MG63 (cell line): ENCODE data around the gene ATRNL1. TPM values are rescaled to one million over a fixed set of nuclear protein-coding genes. Genes with fewer than 3 reads are reported as not detected.
"Not testable (repeated sequence)": the region's sequence is repeated elsewhere in the genome, so short reads cannot be mapped to it uniquely, and the experiment has no call there.

ENCODE experiments used
- DNase-seq: peaks from one replicate; pipeline ENCODE4 v3.0.0-alpha.2; 2020
- H3K27me3 ChIP-seq: fragments of 250-450 bp; sonication (Bioruptor Pico); 2 replicates; pipeline ENCODE4 v1.5.1; 2020; ENCODE audit warnings: mild to moderate bottlenecking, moderate library complexity
- H3K36me3 ChIP-seq: fragments of 250-450 bp; sonication (Bioruptor Pico); 2 replicates; pipeline ENCODE4 v1.5.1; 2020; ENCODE audit warnings: mild to moderate bottlenecking, moderate library complexity
- H3K4me3 ChIP-seq: fragments of 250-450 bp; sonication (Bioruptor Pico); 2 replicates; pipeline ENCODE4 v1.5.1; 2020; ENCODE audit warnings: mild to moderate bottlenecking, moderate library complexity
- H3K9me3 ChIP-seq: fragments of 250-450 bp; sonication (Bioruptor Pico); 2 replicates; pipeline ENCODE4 v1.5.1; 2020; ENCODE audit warnings: mild to moderate bottlenecking, moderate library complexity
- total RNA-seq: library from RNA; depleted of rRNA; stranded (reverse); fragments of >200 nt; shearing (Covaris generic); gene quantifications from 2 replicates; pipeline ENCODE4 v1.2.3, GENCODE V29; 2014; ENCODE audit warnings: low replicate concordance

Gene ATRNL1
- total RNA-seq, 1 experiment from 2014 or later, result 1.7 TPM

DNA sequence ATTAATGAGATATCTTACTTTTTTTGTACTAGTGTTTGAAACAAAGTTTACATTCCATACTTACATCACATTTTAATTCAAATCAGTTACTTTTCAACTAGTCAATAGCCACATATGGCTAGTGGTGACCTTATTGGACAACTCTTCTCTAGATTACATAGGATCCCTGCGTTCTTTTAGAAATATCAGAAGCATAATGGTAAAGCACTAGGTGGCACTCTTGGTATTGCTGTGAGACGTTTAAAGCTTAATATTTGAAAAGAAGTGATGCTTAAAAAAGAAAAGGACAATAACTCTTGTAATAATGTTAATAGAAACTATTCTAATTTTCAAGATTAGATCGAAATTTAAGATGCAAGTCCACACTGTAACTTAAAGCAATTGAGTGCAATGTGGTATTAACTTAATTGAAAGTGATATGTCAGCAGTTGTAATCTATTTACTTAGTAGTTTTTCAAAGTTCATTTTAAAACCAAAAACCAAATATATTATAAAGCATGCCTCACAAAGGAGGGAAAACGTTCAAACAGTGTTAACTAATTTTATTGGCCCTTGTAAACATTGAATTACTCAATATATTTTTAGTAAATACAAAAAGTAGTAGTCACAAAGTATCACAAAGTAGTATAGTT is 339.1 kb downstream of the ATRNL1 start:
- no peak for DNase-seq
- Histone ChIP-seq H3K4me3 (no peak overlapping the region), H3K9me3 (no peaks in the 10 kb centered on the region), H3K27me3 (no peaks in the 10 kb centered on the region), H3K36me3 (no peaks in the 10 kb centered on the region)

DNA sequence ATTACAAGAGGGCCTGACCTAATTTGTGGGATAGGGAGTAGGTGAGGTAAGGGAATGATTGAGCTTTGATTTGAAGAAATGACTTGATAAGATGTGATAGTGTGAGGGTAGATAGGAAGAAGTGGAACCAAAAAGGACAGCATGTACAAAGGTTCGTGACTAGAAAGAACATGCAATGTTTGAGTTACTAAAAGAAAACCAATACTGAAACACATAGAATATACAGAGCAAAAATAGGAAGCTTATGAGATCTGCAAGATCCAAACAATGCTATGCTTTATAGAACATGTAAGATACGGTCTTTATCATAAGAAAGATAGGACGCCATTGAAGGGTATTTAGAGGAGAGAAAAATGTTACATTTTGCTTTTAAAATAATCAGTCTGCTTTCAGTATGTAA is 343.8 kb downstream of the ATRNL1 start:
- Histone ChIP-seq H3K36me3 (no peaks in the 10 kb centered on the region), H3K4me3 (no peak overlapping the region), H3K9me3 (no peaks in the 10 kb centered on the region), H3K27me3 (no peaks in the 10 kb centered on the region)
- DNase-seq, result no peak

DNA sequence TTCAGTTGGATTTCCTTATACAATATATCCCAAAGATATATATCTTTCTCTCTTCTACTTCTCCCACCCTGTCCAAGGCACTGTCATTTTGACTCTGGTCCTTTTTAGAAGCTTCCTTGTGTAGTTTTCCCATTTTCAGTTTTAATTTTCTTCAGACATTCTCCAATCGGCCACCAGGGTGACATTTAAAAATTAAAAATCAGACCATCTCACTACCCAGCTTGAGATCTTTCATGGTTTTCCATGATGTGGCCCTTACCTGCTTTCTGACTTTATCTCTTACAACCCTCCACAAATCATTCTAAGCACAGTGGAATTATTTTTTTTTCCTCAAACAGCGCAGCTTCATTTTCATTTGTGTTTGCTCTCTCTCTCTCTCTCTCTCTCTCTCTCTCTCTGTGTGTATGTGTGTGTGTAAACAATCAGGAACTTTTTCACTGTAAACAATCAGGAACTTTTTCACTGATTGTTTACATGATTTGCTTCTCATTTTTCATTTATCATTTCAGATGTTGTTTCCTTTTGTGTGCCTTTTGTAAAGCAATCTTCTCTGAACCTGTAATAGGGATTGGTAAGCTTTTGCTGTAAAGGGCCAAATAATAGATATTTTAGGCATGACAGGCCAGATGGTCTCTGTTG is 348.9 kb downstream of the ATRNL1 start:
- H3K9me3 ChIP-seq, result no peaks in the 10 kb centered on the region
- no peaks in the 10 kb centered on the region for H3K27me3 ChIP-seq
- no peak for DNase-seq
- H3K36me3 ChIP-seq, result no peaks in the 10 kb centered on the region
- H3K4me3 ChIP-seq, result no peak overlapping the region

DNA sequence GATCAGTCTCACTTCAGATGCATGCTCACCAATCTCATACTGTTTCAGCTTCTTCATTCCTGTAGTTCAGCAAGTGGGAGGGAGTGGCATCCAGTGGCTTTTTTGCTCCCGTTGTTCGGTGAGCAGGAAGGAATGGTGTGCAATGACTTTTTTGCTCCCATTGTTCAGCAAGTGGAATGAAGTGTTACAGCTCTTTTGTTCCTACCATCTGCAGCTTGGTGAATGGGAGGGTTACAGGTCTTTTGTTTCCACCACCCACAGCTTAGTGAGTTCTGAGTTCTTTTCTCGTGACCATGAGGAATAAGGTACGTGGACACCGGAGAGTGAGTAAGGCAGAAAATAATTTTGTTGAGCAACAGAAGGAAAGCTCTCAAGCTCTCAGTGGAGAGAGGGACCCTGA is 363.6 kb downstream of the ATRNL1 start:
- Histone ChIP-seq H3K4me3 (no peak overlapping the region), H3K9me3 (no peaks in the 10 kb centered on the region), H3K27me3 (no peaks in the 10 kb centered on the region), H3K36me3 (no peaks in the 10 kb centered on the region)
- DNase-seq, result no peak

DNA sequence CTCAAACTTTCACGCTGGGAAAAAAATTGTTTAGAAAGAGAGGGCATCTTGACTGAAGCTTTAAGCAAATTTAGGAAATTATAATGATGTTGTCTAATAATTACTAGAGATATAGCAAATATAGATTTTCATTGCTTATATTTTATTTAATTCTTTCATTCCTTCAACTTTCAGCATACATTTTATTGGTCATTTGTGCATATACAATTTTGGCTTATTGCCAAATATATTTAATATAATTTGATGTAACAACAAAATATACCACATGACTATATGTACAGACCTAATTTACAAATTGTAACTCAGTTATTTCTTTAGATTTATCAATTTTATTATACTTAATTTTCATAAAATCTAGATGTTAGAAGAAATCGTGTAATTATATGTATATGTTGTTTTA is 390.1 kb downstream of the ATRNL1 start:
- Histone ChIP-seq H3K27me3 (no peaks in the 10 kb centered on the region), H3K9me3 (no peaks in the 10 kb centered on the region), H3K4me3 (no peak overlapping the region), H3K36me3 (no peaks in the 10 kb centered on the region)
- no peak for DNase-seq

DNA sequence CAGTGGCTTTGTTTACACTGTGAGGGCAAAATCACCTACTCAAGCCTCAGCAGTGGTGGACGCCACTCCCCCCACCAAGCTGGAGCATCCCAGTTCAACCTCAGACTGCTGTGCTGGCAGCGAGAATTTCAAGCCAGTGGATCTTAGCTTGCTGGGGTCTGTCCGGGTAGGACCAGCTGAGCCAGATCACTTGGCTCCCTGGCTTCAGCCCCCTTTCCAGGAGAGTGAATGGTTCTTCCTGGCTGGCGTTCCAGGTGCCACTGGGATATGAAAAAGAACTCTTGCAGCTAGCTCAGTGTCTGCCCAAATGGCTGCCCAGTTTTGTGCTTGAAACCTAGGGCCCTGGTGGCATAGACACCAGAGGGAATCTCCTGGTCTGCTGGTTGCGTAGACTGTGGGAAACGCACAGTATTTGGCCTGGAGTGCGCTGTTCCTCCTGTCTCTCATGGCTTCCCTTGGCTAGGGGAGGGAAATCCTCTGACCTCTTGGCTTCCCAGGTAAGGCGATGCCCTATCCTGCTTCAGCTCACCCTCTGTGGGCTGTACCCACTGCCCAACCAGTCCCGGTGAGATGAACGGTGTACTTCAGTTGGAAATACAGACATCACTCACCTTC is 398.5 kb downstream of the ATRNL1 start:
- Histone ChIP-seq H3K27me3 (no peaks in the 10 kb centered on the region; the same call in 1 of the 2 replicates), H3K36me3 (no peaks in the 10 kb centered on the region), H3K4me3 (no peak overlapping the region), H3K9me3 (no peaks in the 10 kb centered on the region)
- no peak for DNase-seq

DNA sequence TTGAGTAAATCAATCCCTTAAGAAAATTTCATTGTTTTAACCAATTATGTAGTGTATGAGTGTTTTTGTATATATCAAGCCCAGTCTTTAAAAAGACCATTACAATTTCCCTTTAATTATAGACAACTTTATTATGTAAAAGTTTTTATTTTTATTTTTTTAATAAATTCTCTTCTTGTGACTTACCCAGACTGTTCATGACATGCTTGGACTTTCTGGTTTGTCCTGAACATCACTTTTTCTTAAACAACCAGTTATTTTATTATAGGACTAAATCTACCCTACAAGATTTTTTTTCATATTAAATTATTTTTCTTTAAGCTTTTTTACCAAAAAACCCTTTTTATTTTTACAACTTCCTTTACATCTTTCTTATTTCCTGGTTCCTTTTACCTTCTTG is 410.4 kb downstream of the ATRNL1 start:
- no peaks in the 10 kb centered on the region for H3K36me3 ChIP-seq
- DNase-seq, result no peak
- H3K27me3 ChIP-seq, result no peaks in the 10 kb centered on the region
- H3K4me3 ChIP-seq, result no peak overlapping the region
- peaks cover 18% of the 10 kb centered on the region for H3K9me3 ChIP-seq

DNA sequence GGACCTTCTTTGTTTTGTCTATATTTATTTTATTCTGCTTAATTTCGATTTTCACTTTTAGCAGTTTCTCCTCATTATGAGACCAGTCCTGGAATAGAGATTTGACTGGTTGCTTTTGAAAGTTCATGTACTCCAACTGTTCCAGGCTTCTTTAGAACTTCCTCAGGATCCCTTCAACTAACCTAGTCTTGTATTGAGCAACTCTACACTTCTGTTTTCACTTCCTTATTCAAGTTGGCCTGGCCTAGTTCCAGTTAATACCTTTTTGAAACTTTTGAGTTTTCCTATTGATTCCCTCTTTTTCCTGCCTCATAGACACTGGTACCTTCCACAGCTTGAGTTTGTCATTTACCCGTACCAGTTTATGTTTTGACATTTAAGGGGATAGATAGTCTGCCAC is 421.7 kb downstream of the ATRNL1 start:
- Histone ChIP-seq H3K36me3 (no peaks in the 10 kb centered on the region), H3K4me3 (no peak overlapping the region), H3K27me3 (no peaks in the 10 kb centered on the region), H3K9me3 (no peaks in the 10 kb centered on the region)
- no peak for DNase-seq

DNA sequence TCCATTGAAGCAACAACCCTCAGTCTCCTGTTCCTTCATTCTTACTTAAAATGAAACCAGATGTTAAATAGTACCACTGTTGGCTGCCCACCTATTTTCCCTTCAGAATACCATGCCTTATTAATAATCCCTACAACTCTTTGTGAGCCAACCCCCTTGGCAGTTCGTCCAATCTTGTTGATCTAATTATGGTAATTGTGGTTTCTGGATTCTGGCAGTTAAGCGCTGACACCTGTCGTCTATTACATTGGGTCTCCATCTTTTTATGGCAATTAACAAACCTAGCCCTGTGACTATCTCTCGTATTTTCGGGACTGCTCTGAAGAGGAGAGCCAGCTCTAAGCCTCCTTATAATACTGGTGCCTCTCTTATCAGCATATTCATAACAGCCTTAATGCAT is 432.0 kb downstream of the ATRNL1 start:
- Histone ChIP-seq H3K9me3 (no peaks in the 10 kb centered on the region), H3K4me3 (no peak overlapping the region), H3K36me3 (no peaks in the 10 kb centered on the region), H3K27me3 (no peaks in the 10 kb centered on the region)
- no peak for DNase-seq

DNA sequence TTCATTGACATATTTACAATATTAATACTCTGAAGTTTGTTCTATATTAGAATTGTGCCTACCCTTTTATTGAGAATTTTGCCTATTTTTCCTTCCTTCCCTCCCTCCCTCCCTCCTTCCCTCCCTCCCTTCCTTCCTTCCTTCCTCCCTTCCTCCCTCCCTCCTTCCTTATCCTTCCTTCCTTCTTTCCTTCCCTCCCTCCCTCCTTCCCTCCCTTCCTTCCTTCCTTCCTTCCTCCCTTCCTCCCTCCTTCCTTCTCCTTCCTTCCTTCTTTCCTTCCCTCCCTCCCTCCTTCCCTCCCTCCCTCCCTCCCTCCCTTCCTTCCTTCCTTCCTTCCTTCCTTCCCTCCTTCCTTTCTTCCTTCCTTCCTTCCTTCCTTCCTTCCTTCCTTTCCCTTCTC is 434.5 kb downstream of the ATRNL1 start:
- H3K36me3 ChIP-seq, H3K27me3 ChIP-seq, H3K4me3 ChIP-seq, H3K9me3 ChIP-seq, DNase-seq: not testable (repeated sequence)

DNA sequence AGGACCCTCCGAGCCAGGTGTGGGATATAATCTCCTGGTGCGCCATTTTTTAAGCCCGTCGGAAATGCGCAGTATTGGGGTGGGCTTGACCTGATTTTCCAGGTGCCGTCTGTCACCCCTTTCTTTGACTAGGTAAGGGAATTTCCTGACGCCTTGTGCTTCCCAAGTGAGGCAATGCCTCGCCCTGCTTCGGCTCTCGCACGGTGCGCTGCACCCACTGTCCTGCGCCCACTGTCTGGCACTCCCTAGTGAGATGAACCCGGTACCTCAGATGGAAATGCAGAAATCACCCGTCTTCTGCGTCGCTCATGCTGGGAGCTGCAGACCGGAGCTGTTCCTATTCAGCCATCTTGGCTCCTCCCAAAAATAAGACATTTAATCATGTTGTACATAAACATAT is 443.2 kb downstream of the ATRNL1 start:
- H3K27me3 ChIP-seq, H3K9me3 ChIP-seq, H3K4me3 ChIP-seq, H3K36me3 ChIP-seq, DNase-seq: not testable (repeated sequence)

DNA sequence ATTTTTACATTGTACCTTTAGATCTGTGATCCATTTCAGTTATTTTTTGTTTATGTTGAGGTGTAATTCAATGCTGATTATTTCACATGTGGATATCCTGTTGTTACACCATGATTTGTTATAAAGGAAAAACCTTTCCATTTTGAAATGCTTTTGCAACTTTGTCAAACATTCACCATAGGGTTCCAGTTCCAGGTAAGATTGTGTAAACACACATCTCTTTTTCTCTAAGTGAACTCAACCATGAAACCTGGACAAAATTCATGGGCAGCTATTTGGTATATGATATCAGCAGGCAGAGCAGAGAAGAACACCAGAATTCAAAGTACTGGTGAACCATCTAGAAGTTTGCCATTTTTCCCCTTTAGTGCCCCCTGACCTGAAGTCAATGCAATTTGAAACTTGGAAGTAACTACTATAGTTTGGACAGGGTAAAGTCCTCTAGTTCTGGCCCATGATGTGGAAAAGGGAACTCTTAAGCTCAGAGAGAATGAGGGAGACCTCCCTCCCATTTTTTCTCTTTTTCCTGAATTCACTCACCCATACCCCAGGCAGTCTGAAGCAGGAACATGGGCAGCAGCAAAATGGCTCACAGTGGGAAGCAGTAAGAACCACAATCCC is 446.1 kb downstream of the ATRNL1 start:
- no peaks in the 10 kb centered on the region for H3K27me3 ChIP-seq
- no peak overlapping the region for H3K4me3 ChIP-seq
- H3K36me3 ChIP-seq, result no peaks in the 10 kb centered on the region
- DNase-seq, result no peak
- H3K9me3 ChIP-seq, result no peaks in the 10 kb centered on the region

DNA sequence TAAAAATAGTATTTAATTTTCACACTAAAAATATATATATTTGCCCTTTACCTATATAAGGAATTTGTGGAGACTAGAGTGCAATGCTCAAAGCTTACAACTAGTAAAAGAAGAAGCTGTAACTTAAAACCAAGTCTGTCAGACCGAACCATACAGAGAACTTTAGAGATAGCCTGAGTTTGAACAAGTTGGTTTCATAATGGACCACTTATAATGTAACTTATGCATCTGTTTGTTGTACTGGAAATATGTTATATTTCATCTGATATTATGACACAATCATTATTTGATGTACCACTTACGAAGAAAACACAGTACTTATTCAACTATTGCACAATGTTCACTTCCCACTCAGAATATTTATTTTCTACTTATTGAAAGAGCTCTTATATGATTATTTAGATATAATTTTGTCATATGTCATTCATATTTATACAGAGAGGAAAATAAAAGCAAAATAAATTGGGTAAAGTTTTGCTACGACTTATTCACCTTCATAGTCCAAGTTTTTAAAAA is 462.8 kb downstream of the ATRNL1 start:
- DNase-seq, result no peak
- H3K4me3 ChIP-seq, result no peak overlapping the region
- no peaks in the 10 kb centered on the region for H3K9me3 ChIP-seq
- no peaks in the 10 kb centered on the region for H3K36me3 ChIP-seq
- H3K27me3 ChIP-seq, result no peaks in the 10 kb centered on the region

DNA sequence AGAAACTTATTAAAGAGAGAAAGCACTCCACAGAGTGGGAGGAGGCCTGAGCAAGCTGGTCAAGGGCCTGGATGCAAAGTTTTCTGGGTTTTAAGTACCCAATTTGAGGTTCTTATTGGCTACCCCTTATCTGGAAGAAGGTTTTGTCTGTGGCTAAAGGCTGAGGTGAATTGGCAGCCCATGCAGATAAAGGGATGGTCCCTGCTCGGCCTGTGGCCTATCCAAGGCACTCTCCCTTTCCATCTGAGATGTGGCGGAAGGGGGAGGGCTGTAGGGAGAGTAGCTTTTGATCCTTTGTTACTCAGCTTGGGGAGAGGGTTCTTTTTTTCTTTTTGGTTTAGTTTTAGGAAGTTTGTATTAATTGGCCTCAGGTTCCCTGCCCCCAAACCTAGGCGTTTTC is 465.1 kb downstream of the ATRNL1 start:
- Histone ChIP-seq H3K9me3 (no peaks in the 10 kb centered on the region), H3K27me3 (no peaks in the 10 kb centered on the region), H3K36me3 (no peaks in the 10 kb centered on the region), H3K4me3 (no peak overlapping the region)
- no peak for DNase-seq

DNA sequence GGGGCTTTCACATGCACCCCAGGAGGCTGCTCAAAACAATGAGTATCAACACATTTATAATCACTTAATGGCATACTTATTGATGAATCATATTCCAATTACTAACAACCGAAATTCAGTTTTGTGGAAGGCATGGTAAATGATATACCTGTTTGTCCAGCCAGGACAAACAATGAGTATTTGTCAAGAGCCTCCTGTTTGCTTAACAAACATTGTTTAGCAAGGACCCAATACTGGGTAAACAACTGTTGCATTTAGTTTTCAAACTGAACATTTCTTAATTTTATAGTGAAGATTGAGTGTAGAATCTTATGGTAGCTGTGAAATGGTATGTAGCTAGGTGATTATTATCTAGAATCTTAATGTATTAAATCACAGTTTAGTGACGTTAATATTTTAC is 473.7 kb downstream of the ATRNL1 start:
- DNase-seq, result no peak
- Histone ChIP-seq H3K4me3 (no peak overlapping the region), H3K27me3 (no peaks in the 10 kb centered on the region), H3K36me3 (no peaks in the 10 kb centered on the region), H3K9me3 (no peaks in the 10 kb centered on the region)

DNA sequence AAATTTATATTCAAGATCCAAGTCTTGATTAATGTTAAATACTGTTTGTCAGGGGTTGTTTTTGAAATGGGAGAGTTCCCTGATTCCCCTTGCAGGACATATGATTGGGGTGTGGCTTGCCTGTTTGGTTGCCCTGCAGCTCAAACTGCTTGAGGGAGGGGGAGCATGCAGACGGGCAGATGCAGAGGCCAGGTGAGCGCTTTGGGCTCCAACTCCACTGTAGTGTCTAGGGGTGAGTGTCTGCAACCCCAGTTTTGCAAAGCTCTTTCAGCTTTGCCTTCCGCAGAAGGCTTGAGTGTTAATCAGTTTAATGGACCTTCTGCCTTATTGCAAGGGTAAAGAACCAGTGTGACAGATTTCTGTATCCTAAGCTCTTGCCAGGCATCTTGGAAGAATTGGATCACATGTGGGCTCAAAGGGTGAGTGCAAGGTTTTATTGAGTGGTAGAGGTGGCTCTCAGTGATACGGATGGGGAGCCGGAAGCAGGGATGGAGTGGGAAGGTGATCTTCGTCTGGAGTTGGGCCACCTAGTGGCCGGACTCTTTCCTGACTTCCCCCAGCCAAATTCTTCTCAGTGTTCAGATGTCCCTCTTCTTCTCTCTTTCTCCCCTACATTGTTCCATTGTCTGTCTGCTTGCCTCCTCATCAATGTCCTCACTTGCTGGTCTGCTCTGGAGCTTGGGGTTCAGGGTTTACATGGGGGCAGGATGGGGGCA is 479.7 kb downstream of the ATRNL1 start:
- H3K27me3 ChIP-seq, result no peaks in the 10 kb centered on the region
- H3K4me3 ChIP-seq, result no peak overlapping the region
- H3K9me3 ChIP-seq, result no peaks in the 10 kb centered on the region; the same call in 1 of the 2 replicates
- no peaks in the 10 kb centered on the region for H3K36me3 ChIP-seq
- no peak for DNase-seq

DNA sequence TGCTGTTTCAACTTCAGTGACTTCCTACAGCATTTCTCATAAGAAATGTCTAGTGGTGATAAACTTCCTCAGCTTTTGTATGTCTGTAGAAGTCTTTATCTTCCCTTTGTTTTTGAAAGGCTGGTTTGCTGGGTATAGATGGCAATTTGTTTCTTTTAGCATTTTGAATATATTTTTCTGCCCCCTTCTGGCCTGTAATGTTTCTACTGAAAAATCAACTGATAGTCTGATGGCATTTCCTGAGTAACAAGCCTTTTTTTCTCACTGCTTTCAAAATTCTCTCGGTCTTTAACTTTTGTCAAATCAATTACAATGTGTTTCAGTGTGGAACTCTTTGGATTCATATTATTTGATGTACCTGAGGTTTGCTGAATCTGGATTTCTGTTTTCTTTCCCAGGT is 487.1 kb downstream of the ATRNL1 start:
- no peaks in the 10 kb centered on the region for H3K36me3 ChIP-seq
- peaks cover 3% of the 10 kb centered on the region; the same call in 1 of the 2 replicates for H3K9me3 ChIP-seq
- H3K4me3 ChIP-seq, result no peak overlapping the region
- no peaks in the 10 kb centered on the region for H3K27me3 ChIP-seq
- no peak for DNase-seq
